ENCODE data around the gene BIVM. TPM values are rescaled to one million over a fixed set of nuclear protein-coding genes. Genes with fewer than 3 reads are reported as not detected.

Gene BIVM
- polyA plus RNA-seq, 1 donor (not counting 4 experiments of a cell fraction or from before 2014, with no cell fraction given), result 20.7 TPM

- Histone ChIP-seq H3K4me1 (ENCODE audit: control insufficient read depth, extremely low read depth, insufficient read depth, low read length) (peaks cover 6% of the 10 kb centered on the region), H4K20me1 (ENCODE audit: control insufficient read depth, extremely low read depth, insufficient read depth, low read length) (no peaks in the 10 kb centered on the region), H3K36me3 (ENCODE audit: control insufficient read depth in 2 of 2, extremely low read depth in 1 of 2, insufficient read depth in 2 of 2, low read length in 2 of 2) (no peaks in the 10 kb centered on the region), H3K79me2 (ENCODE audit: control insufficient read depth, insufficient read depth, low read length) (peaks cover 10% of the 10 kb centered on the region), H3K9ac (ENCODE audit: control insufficient read depth, extremely low read depth, insufficient read depth, low read length) (no peak overlapping the region), H3K9me1 (ENCODE audit: control insufficient read depth, extremely low read depth, insufficient read depth, low read length) (no peaks in the 10 kb centered on the region), H3K27me3 (ENCODE audit: control insufficient read depth, extremely low read depth, insufficient read depth, low read length) (no peaks in the 10 kb centered on the region), H3K4me2 (ENCODE audit: control insufficient read depth, extremely low read depth, insufficient read depth, low read depth, low read length) (no peak overlapping the region), H2AFZ (ENCODE audit: control insufficient read depth, low read length) (no peak overlapping the region), H3K27ac (ENCODE audit: control insufficient read depth, insufficient read depth, low read length) (no peak overlapping the region), H3K4me3 (ENCODE audit: control insufficient read depth in 2 of 3, extremely low read depth in 1 of 3, insufficient read depth in 2 of 3, low read depth in 1 of 3, low read length in 3 of 3) (no peak overlapping the region), H3K9me3 (ENCODE audit: control insufficient read depth, low read depth, low read length) (no peaks in the 10 kb centered on the region)
- FAIRE-seq, result no peak
- TF ChIP-seq CTCF (optimal IDR thresholded peaks at IDR 0.05 in 1 of 3, IDR thresholded peaks at IDR 0.05 in 1 of 3, conservative IDR thresholded peaks at IDR 0.05 in 1 of 3; ENCODE audit: extremely low read depth in 1 of 3, insufficient read depth in 2 of 3, low read length in 3 of 3) (no peak), EZH2 (IDR thresholded peaks at IDR 0.05; ENCODE audit: low read length) (no peak)
- no peak for DNase-seq (ENCODE audit: low read depth, low spot score)
- dilution Hi-C loops (cut with MboI; ENCODE audit: extremely low pct_ligation_motif_present, low sequenced_read_pairs), result no loop called here
Measured at GRCh38 chr13:102768909-102769308, 30.0 kb upstream of the BIVM start.

- no peak overlapping the region for H3K27ac ChIP-seq (ENCODE audit: control insufficient read depth, insufficient read depth, low read length)
- H3K4me3 ChIP-seq (ENCODE audit: control insufficient read depth in 2 of 3, extremely low read depth in 1 of 3, insufficient read depth in 2 of 3, low read depth in 1 of 3, low read length in 3 of 3), result no peak overlapping the region
- DNase-seq (ENCODE audit: low read depth, low spot score), result no peak
- no peaks in the 10 kb centered on the region for H3K27me3 ChIP-seq (ENCODE audit: control insufficient read depth, extremely low read depth, insufficient read depth, low read length)
- H3K9ac ChIP-seq (ENCODE audit: control insufficient read depth, extremely low read depth, insufficient read depth, low read length), result no peak overlapping the region
- H3K36me3 ChIP-seq (ENCODE audit: control insufficient read depth in 2 of 2, extremely low read depth in 1 of 2, insufficient read depth in 2 of 2, low read length in 2 of 2), result no peaks in the 10 kb centered on the region
- no peak overlapping the region for H2AFZ ChIP-seq (ENCODE audit: control insufficient read depth, low read length)
- peaks cover 10% of the 10 kb centered on the region for H3K79me2 ChIP-seq (ENCODE audit: control insufficient read depth, insufficient read depth, low read length)
- no peak for FAIRE-seq
- TF ChIP-seq CTCF (optimal IDR thresholded peaks at IDR 0.05 in 1 of 3, IDR thresholded peaks at IDR 0.05 in 1 of 3, conservative IDR thresholded peaks at IDR 0.05 in 1 of 3; ENCODE audit: extremely low read depth in 1 of 3, insufficient read depth in 2 of 3, low read length in 3 of 3) (no peak), EZH2 (IDR thresholded peaks at IDR 0.05; ENCODE audit: low read length) (no peak)
- no peaks in the 10 kb centered on the region for H3K9me1 ChIP-seq (ENCODE audit: control insufficient read depth, extremely low read depth, insufficient read depth, low read length)
- H3K9me3 ChIP-seq (ENCODE audit: control insufficient read depth, low read depth, low read length), result no peaks in the 10 kb centered on the region
- dilution Hi-C loops (cut with MboI; ENCODE audit: extremely low pct_ligation_motif_present, low sequenced_read_pairs), result no loop called here
- no peak overlapping the region for H3K4me2 ChIP-seq (ENCODE audit: control insufficient read depth, extremely low read depth, insufficient read depth, low read depth, low read length)
- H3K4me1 ChIP-seq (ENCODE audit: control insufficient read depth, extremely low read depth, insufficient read depth, low read length), result peaks cover 7% of the 10 kb centered on the region
- H4K20me1 ChIP-seq (ENCODE audit: control insufficient read depth, extremely low read depth, insufficient read depth, low read length), result no peaks in the 10 kb centered on the region
Measured at GRCh38 chr13:102769679-102770078, 29.2 kb upstream of the BIVM start.
